Activated B cell treated with CpG ODN at 0.5 μM for 24 hours (primary cell): ENCODE results near the gene REPS2. TPM values are rescaled to one million over a fixed set of nuclear protein-coding genes. Genes with fewer than 3 reads are reported as not detected.

ENCODE experiments used
- ATAC-seq: fragments of 200-7000 bp; cut with Tn5 transposase; one replicate; pipeline ENCODE4 v1.10.0; 2021; ENCODE audit warnings: low read depth, mild to moderate bottlenecking, moderate library complexity
- CTCF ChIA-PET: fragments of 350-600 bp; sonication (Branson Sonifier 250); formaldehyde crosslinking; loops from one replicate; lab custom pipeline; 2021; ENCODE audit warnings: antibody characterized with exemption; lab: Charles Lee
- POLR2A ChIA-PET: fragments of 350-600 bp; sonication (Branson Sonifier 250); formaldehyde crosslinking; loops from one replicate; lab custom pipeline; 2021; ENCODE audit warnings: antibody characterized with exemption; lab: Charles Lee
- DNase-seq: peaks from one replicate; pipeline ENCODE4 v3.0.0; 2022
- H3K27ac Mint-ChIP-seq: one replicate; pipeline ENCODE4 v1.8.0; 2020; ENCODE audit warnings: mixed read lengths
- H3K27me3 Mint-ChIP-seq: one replicate; pipeline ENCODE4 v1.8.0; 2021; ENCODE audit warnings: mixed read lengths
- H3K36me3 Mint-ChIP-seq: one replicate; pipeline ENCODE4 v1.8.0; 2021; ENCODE audit warnings: low read depth, mixed read lengths
- H3K4me1 Mint-ChIP-seq: one replicate; pipeline ENCODE4 v1.8.0; 2021; ENCODE audit warnings: mixed read lengths
- H3K4me3 Mint-ChIP-seq: one replicate; pipeline ENCODE4 v1.8.0; 2020; ENCODE audit warnings: mild to moderate bottlenecking, mixed read lengths
- H3K9me3 Mint-ChIP-seq: one replicate; pipeline ENCODE4 v1.8.0; 2020; ENCODE audit warnings: mixed read lengths
- CTCF ChIP-seq: fragments of 200-600 bp; IDR thresholded peaks from one replicate; pipeline ENCODE4 v1.8.0; 2022; ENCODE audit warnings: antibody characterized with exemption, mild to moderate bottlenecking
- intact Hi-C: fragments of 100-400 bp; cut with micrococcal nuclease; formaldehyde crosslinking; loops from one replicate; pipeline ENCODE4 v1.15.1; 2024
- total RNA-seq: library from RNA; stranded (reverse); gene quantifications from 2 replicates; pipeline ENCODE4 v1.2.3, GENCODE V29; 2022

REPS2 gene
- total RNA-seq, 1 donor from 2014 or later, result 2.0 TPM

- ATAC-seq, result no peak
- ChIA-PET CTCF (no interaction called here), POLR2A (no interaction called here)
- Mint-ChIP-seq H3K4me3 (no peak overlapping the region), H3K27me3 (no peaks in the 10 kb centered on the region), H3K4me1 (no peaks in the 10 kb centered on the region), H3K9me3 (peaks cover 24% of the 10 kb centered on the region), H3K36me3 (peaks cover 5% of the 10 kb centered on the region), H3K27ac (no peak overlapping the region)
- DNase-seq, result no peak
- intact Hi-C loops, result no loop called here
- TF ChIP-seq CTCF, result no peak
These were observed 217.6 kb downstream of the REPS2 start for GRCh38 chrX:17164079-17164478.

DNA sequence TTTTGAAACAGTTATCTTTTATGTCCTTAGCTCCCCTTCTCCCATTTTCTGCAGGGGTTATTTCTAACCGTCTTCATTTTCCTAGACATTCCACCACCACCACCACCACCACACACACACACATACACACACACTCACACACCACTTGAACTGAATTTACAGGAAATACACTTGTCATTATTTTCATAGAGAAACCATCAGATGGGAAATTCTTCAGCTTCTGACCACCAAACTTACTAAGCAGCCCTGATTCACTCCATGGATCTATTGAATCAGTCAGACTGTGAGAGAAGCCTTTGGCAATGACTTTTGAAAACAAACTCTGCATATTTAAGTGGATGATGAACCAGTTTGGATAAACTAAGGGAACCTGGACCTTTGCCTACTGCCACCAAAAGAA, 218.5 kb downstream of the REPS2 start:
- DNase-seq, result no peak
- no peak for ATAC-seq
- Mint-ChIP-seq H3K9me3 (peaks cover 24% of the 10 kb centered on the region), H3K27ac (no peak overlapping the region), H3K27me3 (no peaks in the 10 kb centered on the region), H3K4me3 (no peak overlapping the region), H3K4me1 (no peaks in the 10 kb centered on the region), H3K36me3 (peaks cover 5% of the 10 kb centered on the region)
- POLR2A ChIA-PET, result no interaction called here
- TF ChIP-seq CTCF, result no peak
- intact Hi-C loops, result no loop called here
- CTCF ChIA-PET, result no interaction called here

- H3K4me1 Mint-ChIP-seq, result no peaks in the 10 kb centered on the region
- intact Hi-C loops, result no loop called here
These were observed 221.5 kb downstream of the REPS2 start for GRCh38 chrX:17167915-17168314.

DNA sequence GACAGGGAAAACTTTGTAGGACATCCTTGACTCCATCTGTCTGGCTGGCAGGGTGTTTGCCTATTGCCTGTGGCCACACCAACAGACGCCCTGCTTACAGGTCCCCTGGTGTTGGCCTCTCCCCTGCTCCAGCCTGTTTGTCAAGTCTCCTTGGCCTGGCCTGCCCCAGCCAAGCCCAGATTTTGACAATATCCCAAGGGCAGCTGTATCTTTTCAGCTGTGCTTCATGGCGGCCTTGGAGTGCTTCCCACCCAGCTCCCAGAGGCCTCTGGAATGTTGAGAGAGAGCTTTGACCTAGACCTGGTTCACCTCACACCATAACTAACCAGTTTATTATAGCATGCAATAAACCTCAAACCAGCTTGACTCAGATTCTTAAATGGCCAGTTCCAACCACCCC, 224.5 kb downstream of the REPS2 start:
- Mint-ChIP-seq H3K4me1 (no peaks in the 10 kb centered on the region), H3K27ac (no peak overlapping the region), H3K4me3 (no peak overlapping the region), H3K36me3 (no peaks in the 10 kb centered on the region), H3K9me3 (no peaks in the 10 kb centered on the region), H3K27me3 (no peaks in the 10 kb centered on the region)
- no peak for TF ChIP-seq CTCF
- DNase-seq (no peak), ATAC-seq (no peak)
- intact Hi-C loops, result no loop called here
- ChIA-PET POLR2A (no interaction called here), CTCF (no interaction called here)

More at GRCh38 chrX:17167915-17168314, 221.5 kb downstream of the REPS2 start:
- ChIA-PET CTCF (no interaction called here), POLR2A (no interaction called here)
- Mint-ChIP-seq H3K4me3 (no peak overlapping the region), H3K27ac (no peak overlapping the region), H3K36me3 (no peaks in the 10 kb centered on the region), H3K27me3 (no peaks in the 10 kb centered on the region), H3K9me3 (peaks cover 7% of the 10 kb centered on the region)
- no peak for TF ChIP-seq CTCF
- DNase-seq (no peak), ATAC-seq (no peak)

- POLR2A ChIA-PET, result no interaction called here
- ATAC-seq, result no peak
- intact Hi-C loops, result no loop called here
- no peak for DNase-seq
- Mint-ChIP-seq H3K27ac (no peak overlapping the region), H3K4me1 (no peaks in the 10 kb centered on the region), H3K9me3 (no peaks in the 10 kb centered on the region), H3K36me3 (no peaks in the 10 kb centered on the region), H3K4me3 (no peak overlapping the region), H3K27me3 (no peaks in the 10 kb centered on the region)
- TF ChIP-seq CTCF, result no peak
- CTCF ChIA-PET, result no interaction called here
These were observed 228.2 kb downstream of the REPS2 start for GRCh38 chrX:17174671-17175070.
